Panc1 (cell line): ENCODE results near the gene OR52B6. TPM values are rescaled to one million over a fixed set of nuclear protein-coding genes. Genes with fewer than 3 reads are reported as not detected.

Experiments
- ATAC-seq: fragments of 200-7000 bp; cut with Tn5 transposase; 2 replicates; pipeline ENCODE4 v1.9.1; 2020; ENCODE audit warnings: mild to moderate bottlenecking, moderate library complexity
- BruUV-seq: library from RNA; stranded (reverse); fragments of 400-500 nt; replicated peaks from 2 replicates; lab custom pipeline; 2021; lab: Mats Ljungman, UMichigan
- CTCF ChIA-PET: fragments of 300-600 bp; sonication (Branson Sonifier 250); formaldehyde crosslinking; loops from one replicate; lab custom pipeline; 2022; ENCODE audit warnings: antibody characterized with exemption; lab: Charles Lee
- POLR2A ChIA-PET: fragments of 300-600 bp; sonication (Branson Sonifier 250); formaldehyde crosslinking; loops from one replicate; lab custom pipeline; 2022; ENCODE audit warnings: antibody characterized with exemption; lab: Charles Lee
- DNase-seq: peaks from one replicate; pipeline ENCODE4 v3.0.0-alpha.2; 2010; ENCODE audit warnings: low read depth, low spot score
- H3K27ac ChIP-seq: 2 replicates; pipeline ENCODE4 v1.5.1; 2011; ENCODE audit warnings: mild to moderate bottlenecking, low read length, inconsistent platforms
- H3K27me3 ChIP-seq: fragments of 200-500 bp; sonication (Bioruptor generic); 2 replicates; pipeline ENCODE4 v1.6.0; 2014; ENCODE audit warnings: low read length, inconsistent platforms; ENCODE audit not compliant: control insufficient read depth, insufficient read depth
- H3K36me3 ChIP-seq: fragments of 200-500 bp; sonication (Bioruptor generic); 2 replicates; pipeline ENCODE4 v1.5.1; 2014; ENCODE audit warnings: inconsistent platforms, mild to moderate bottlenecking, low read length, moderate library complexity; ENCODE audit not compliant: control insufficient read depth, insufficient read depth
- H3K4me1 ChIP-seq: 2 replicates; pipeline ENCODE4 v1.5.1; 2011; ENCODE audit warnings: inconsistent platforms, mild to moderate bottlenecking, low read length, moderate library complexity; ENCODE audit not compliant: control insufficient read depth, insufficient read depth
- H3K4me3 ChIP-seq, 2 experiments: 2 replicates each; pipeline ENCODE4 v1.5.1; 2011 to 2012; ENCODE audit warnings: low read depth in 2 of 2, low read length in 2 of 2, mild to moderate bottlenecking in 2 of 2, inconsistent platforms in 1 of 2, moderate library complexity in 1 of 2
- H3K9me3 ChIP-seq: fragments of 200-500 bp; sonication (Bioruptor generic); 2 replicates; pipeline ENCODE4 v1.5.1; 2014; ENCODE audit warnings: low read depth, mild to moderate bottlenecking, inconsistent platforms, low read length, moderate library complexity; ENCODE audit not compliant: control insufficient read depth, insufficient read depth
- CTCF ChIP-seq: fragments of 450-650 bp; IDR thresholded peaks from 2 replicates; pipeline ENCODE4 v1.5.1; 2017; ENCODE audit warnings: mild to moderate bottlenecking
- POLR2AphosphoS5 ChIP-seq: IDR thresholded peaks from 2 replicates; pipeline ENCODE4 v1.6.1; 2012; ENCODE audit warnings: mild to moderate bottlenecking, low read depth, low read length, moderate library complexity
- SIN3A ChIP-seq: IDR thresholded peaks from 2 replicates; pipeline ENCODE4 v1.6.1; 2012; ENCODE audit warnings: low read depth, mild to moderate bottlenecking, low read length, moderate library complexity, borderline replicate concordance; ENCODE audit not compliant: insufficient read depth
- TCF7L2 ChIP-seq: IDR thresholded peaks from 2 replicates; pipeline ENCODE4 v1.6.1; 2011; ENCODE audit warnings: mild to moderate bottlenecking, low read depth, low read length, inconsistent platforms
- in situ Hi-C: cut with HindIII; loops from 2 replicates; pipeline ENCODE4 v1.10.0; 2016; ENCODE audit warnings: low sequenced_read_pairs, low pct_unique_long_range_greater_than_20kb
- intact Hi-C: fragments of 100-400 bp; cut with micrococcal nuclease; formaldehyde crosslinking; loops from one replicate; pipeline ENCODE4 v1.10.0; 2022; ENCODE audit not compliant: unreplicated experiment
- total RNA-seq: library from RNA; stranded (reverse); gene quantifications from one replicate; pipeline ENCODE4 v1.2.1, GENCODE V29; 2021; ENCODE audit not compliant: unreplicated experiment
- TF ChIP-seq, protein P1 (sequence below), 2 experiments: IDR thresholded peaks; 2 replicates each; pipeline ENCODE4 v1.6.1; 2011 to 2012; ENCODE audit warnings: low read depth in 2 of 2, control low read depth in 1 of 2, low read length in 1 of 2, mild to moderate bottlenecking in 1 of 2, moderate library complexity in 1 of 2; ENCODE audit not compliant: insufficient read depth in 1 of 2

The OR52B6 gene
- total RNA-seq, 1 experiment from 2014 or later, result not detected

DNA sequence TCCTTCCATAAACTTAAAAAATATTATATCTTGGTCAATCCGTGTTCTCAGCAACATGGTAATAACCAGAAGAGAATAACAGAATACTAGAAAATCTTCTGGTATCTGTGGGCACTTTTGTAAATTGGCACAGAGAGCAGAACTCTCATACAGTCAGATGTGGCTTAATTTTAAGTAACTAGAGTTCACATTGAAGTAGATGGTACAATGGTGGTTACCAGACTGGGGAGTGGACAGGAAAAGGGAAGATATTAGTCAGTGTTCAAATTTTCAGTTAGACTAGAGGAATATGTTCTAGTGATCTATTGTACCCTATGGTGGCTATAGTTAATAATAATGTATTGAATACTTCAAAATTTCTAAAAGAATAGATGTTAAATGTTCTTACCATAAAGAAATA lies 39.2 kb upstream of the OR52B6 start:
- Histone ChIP-seq H3K27ac (no peak overlapping the region), H3K9me3 (no peaks in the 10 kb centered on the region), H3K36me3 (no peaks in the 10 kb centered on the region), H3K4me3 (no peak overlapping the region), H3K4me1 (no peaks in the 10 kb centered on the region), H3K27me3 (peaks cover 2% of the 10 kb centered on the region; the same call in 1 of the 2 replicates)
- DNase-seq, result no peak
- TF ChIP-seq TCF7L2 (no peak), CTCF (no peak), POLR2AphosphoS5 (no peak), SIN3A (no peak)
- TF ChIP-seq, protein P1, sequence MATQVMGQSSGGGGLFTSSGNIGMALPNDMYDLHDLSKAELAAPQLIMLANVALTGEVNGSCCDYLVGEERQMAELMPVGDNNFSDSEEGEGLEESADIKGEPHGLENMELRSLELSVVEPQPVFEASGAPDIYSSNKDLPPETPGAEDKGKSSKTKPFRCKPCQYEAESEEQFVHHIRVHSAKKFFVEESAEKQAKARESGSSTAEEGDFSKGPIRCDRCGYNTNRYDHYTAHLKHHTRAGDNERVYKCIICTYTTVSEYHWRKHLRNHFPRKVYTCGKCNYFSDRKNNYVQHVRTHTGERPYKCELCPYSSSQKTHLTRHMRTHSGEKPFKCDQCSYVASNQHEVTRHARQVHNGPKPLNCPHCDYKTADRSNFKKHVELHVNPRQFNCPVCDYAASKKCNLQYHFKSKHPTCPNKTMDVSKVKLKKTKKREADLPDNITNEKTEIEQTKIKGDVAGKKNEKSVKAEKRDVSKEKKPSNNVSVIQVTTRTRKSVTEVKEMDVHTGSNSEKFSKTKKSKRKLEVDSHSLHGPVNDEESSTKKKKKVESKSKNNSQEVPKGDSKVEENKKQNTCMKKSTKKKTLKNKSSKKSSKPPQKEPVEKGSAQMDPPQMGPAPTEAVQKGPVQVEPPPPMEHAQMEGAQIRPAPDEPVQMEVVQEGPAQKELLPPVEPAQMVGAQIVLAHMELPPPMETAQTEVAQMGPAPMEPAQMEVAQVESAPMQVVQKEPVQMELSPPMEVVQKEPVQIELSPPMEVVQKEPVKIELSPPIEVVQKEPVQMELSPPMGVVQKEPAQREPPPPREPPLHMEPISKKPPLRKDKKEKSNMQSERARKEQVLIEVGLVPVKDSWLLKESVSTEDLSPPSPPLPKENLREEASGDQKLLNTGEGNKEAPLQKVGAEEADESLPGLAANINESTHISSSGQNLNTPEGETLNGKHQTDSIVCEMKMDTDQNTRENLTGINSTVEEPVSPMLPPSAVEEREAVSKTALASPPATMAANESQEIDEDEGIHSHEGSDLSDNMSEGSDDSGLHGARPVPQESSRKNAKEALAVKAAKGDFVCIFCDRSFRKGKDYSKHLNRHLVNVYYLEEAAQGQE (IDR thresholded peaks at IDR 0.05; ENCODE audit: insufficient read depth in 1 of 2, low read depth in 2 of 2, low read length in 1 of 2), result no peak
- CTCF ChIA-PET, result no interaction called here
- no TSS peak for BruUV-seq
- in situ Hi-C loops, result no loop called here
- intact Hi-C loops, result no loop called here
- no peak for ATAC-seq
- POLR2A ChIA-PET, result no interaction called here

GRCh38 chr11:5546457-5546856 lies 34.2 kb upstream of the OR52B6 start:
- Histone ChIP-seq H3K9me3 (no peaks in the 10 kb centered on the region), H3K4me1 (no peaks in the 10 kb centered on the region), H3K4me3 (no peak overlapping the region), H3K36me3 (no peaks in the 10 kb centered on the region), H3K27ac (no peak overlapping the region), H3K27me3 (peaks cover 2% of the 10 kb centered on the region; the same call in 1 of the 2 replicates)
- intact Hi-C loops, result no loop called here
- POLR2A ChIA-PET, result no interaction called here
- ATAC-seq, result no peak
- no peak for TF ChIP-seq CTCF
- TF ChIP-seq, protein P1 (IDR thresholded peaks at IDR 0.05; ENCODE audit: insufficient read depth in 1 of 2, low read depth in 2 of 2, low read length in 1 of 2), result no peak
- no peak for TF ChIP-seq POLR2AphosphoS5
- no peak for TF ChIP-seq TCF7L2
- no peak for TF ChIP-seq SIN3A
- CTCF ChIA-PET, result no interaction called here
- in situ Hi-C loops, result no loop called here
- BruUV-seq, result no TSS peak
- no peak for DNase-seq
